CD8-positive, alpha-beta memory T cell (primary cell): Measurements from ENCODE around the gene ATF6. TPM values are rescaled to one million over a fixed set of nuclear protein-coding genes. Genes with fewer than 3 reads are reported as not detected.

Experiments
- CTCF ChIA-PET: fragments of 350-600 bp; sonication (Branson Sonifier 250); formaldehyde crosslinking; loops from one replicate; lab custom pipeline; 2021; ENCODE audit warnings: antibody characterized with exemption; lab: Charles Lee
- POLR2A ChIA-PET: fragments of 350-600 bp; sonication (Branson Sonifier 250); formaldehyde crosslinking; loops from one replicate; lab custom pipeline; 2021; ENCODE audit warnings: antibody characterized with exemption; lab: Charles Lee
- DNase-seq, 5 donors: peaks; one replicate each; pipeline versions ENCODE4 v3.0.0 to v3.0.0-alpha.2; 2020 to 2022; ENCODE audit warnings: mixed read lengths in 1 of 5
- H3K27ac ChIP-seq: one replicate; pipeline ENCODE4 v1.7.0; 2013; ENCODE audit warnings: low read depth, mild to moderate bottlenecking, low read length, moderate library complexity
- H3K27me3 ChIP-seq: 2 replicates; pipeline ENCODE4 v1.7.0; 2013; ENCODE audit warnings: low read length, mild to moderate bottlenecking; ENCODE audit not compliant: insufficient read depth, poor library complexity, severe bottlenecking
- H3K36me3 ChIP-seq: 2 replicates; pipeline ENCODE4 v1.7.0; 2013; ENCODE audit warnings: mild to moderate bottlenecking, low read length, moderate library complexity; ENCODE audit not compliant: insufficient read depth
- H3K4me1 ChIP-seq: 2 replicates; pipeline ENCODE4 v1.7.0; 2013; ENCODE audit warnings: mild to moderate bottlenecking, low read length, moderate library complexity; ENCODE audit not compliant: insufficient read depth
- H3K4me3 ChIP-seq: 2 replicates; pipeline ENCODE4 v1.7.0; 2013; ENCODE audit warnings: mild to moderate bottlenecking, low read length
- H3K9me3 ChIP-seq: 2 replicates; pipeline ENCODE4 v1.7.0; 2013; ENCODE audit warnings: mild to moderate bottlenecking, low read length
- H3K27ac Mint-ChIP-seq, 8 donors: one replicate each; pipeline ENCODE4 v1.8.0; 2020 to 2021; ENCODE audit warnings: mixed read lengths in 8 of 8, mild to moderate bottlenecking in 6 of 8, inconsistent platforms in 3 of 8, moderate library complexity in 3 of 8
- H3K27me3 Mint-ChIP-seq, 2 donors: one replicate each; pipeline ENCODE4 v1.8.0; 2020 to 2021; ENCODE audit warnings: mixed read lengths in 2 of 2, mild to moderate bottlenecking in 1 of 2, moderate library complexity in 1 of 2
- H3K36me3 Mint-ChIP-seq, 3 donors: one replicate each; pipeline ENCODE4 v1.8.0; 2020 to 2021; ENCODE audit warnings: mixed read lengths in 3 of 3, inconsistent platforms in 1 of 3, mild to moderate bottlenecking in 1 of 3
- H3K4me1 Mint-ChIP-seq, 3 donors: one replicate each; pipeline ENCODE4 v1.8.0; 2020 to 2021; ENCODE audit warnings: mixed read lengths in 3 of 3, inconsistent platforms in 1 of 3, mild to moderate bottlenecking in 1 of 3
- H3K4me3 Mint-ChIP-seq, 7 donors: one replicate each; pipeline ENCODE4 v1.8.0; 2020 to 2021; ENCODE audit warnings: mixed read lengths in 7 of 7, mild to moderate bottlenecking in 6 of 7, moderate library complexity in 4 of 7, inconsistent platforms in 2 of 7
- H3K9me3 Mint-ChIP-seq, 5 donors: one replicate each; pipeline ENCODE4 v1.8.0; 2020 to 2022; ENCODE audit warnings: mixed read lengths in 5 of 5, mild to moderate bottlenecking in 3 of 5, moderate library complexity in 2 of 5, inconsistent platforms in 1 of 5
- polyA plus RNA-seq: library from polyadenylated mRNA; unstranded; fragments of 300-500 nt; fragmentation: Illumina TruSeq; gene quantifications from one replicate; pipeline ENCODE4 v1.2.3, GENCODE V29; 2021
- total RNA-seq, 2 experiments: library from RNA; stranded (reverse); gene quantifications; one replicate each; pipeline ENCODE4 v1.2.3, GENCODE V29; 2021

Gene ATF6
- total and polyA plus RNA-seq, 3 experiments from 2014 or later: 14.7 to 22.8 (median 22.4) TPM

DNA sequence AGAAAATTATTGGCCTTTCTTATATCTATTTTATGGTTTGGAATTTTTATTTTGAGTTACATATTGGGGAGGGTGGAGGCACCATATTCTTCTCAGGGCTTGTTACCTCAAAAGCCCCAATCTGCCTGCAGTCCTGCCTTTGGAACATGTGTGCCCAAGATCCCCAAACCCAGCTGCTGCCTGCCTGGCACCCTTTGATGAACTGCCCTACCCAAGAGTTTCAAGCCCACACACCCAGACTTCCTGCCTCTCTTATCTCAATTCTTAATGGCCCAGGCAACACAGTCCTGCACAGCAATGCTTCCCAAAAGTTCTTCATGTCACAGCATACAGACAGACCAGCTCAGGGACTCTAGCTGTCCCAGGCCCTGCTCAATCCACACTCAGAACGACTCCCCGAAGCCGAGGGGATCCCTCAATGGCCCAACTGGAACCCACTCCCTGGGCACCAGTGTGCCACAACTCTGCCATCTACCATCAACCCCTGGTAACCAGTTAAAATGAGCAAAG lies 238.4 kb downstream of the ATF6 start:
- Histone ChIP-seq H3K36me3 (no peaks in the 10 kb centered on the region), H3K27me3 (peaks cover 3% of the 10 kb centered on the region), H3K27ac (no peak overlapping the region), H3K4me3 (no peak overlapping the region), H3K4me1 (no peaks in the 10 kb centered on the region), H3K9me3 (no peaks in the 10 kb centered on the region)
- H3K27ac Mint-ChIP-seq: peak overlapping the region in 1 of 8 donors; percentile 24
- no peaks in the 10 kb centered on the region for H3K4me1 Mint-ChIP-seq
- no peak overlapping the region for H3K4me3 Mint-ChIP-seq
- ChIA-PET CTCF (no interaction called here), POLR2A (no interaction called here)
- DNase-seq: no peak
- H3K9me3 Mint-ChIP-seq: no peaks in the 10 kb centered on the region
- H3K36me3 Mint-ChIP-seq: no peaks in the 10 kb centered on the region
- peaks cover 10 to 38% of the 10 kb centered on the region in 2 donors for H3K27me3 Mint-ChIP-seq

DNA sequence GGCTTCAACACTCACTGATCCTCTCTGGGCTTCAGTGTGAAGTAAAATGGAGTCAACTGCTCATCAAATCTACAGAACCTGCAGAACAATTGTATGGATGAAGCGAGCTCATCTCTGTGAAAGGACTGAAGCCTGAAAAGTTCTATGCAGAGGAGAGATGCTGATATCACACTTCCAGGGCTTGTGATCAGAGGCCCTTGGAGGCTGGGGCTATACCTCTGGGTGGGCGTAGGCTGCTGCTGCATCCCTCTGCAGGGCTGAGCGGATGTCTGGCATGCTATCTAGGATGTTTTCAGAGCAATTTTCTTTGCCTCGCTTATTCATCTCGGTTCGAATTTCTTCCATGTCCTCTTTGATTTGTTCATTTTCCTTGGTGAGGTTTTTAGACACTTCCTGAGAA lies 240.0 kb downstream of the ATF6 start:
- Histone ChIP-seq H3K4me1 (no peaks in the 10 kb centered on the region), H3K27me3 (peaks cover 3% of the 10 kb centered on the region), H3K36me3 (no peaks in the 10 kb centered on the region), H3K4me3 (no peak overlapping the region), H3K27ac (no peak overlapping the region), H3K9me3 (no peaks in the 10 kb centered on the region)
- POLR2A ChIA-PET: no interaction called here
- H3K4me1 Mint-ChIP-seq: no peaks in the 10 kb centered on the region
- CTCF ChIA-PET: no interaction called here
- no peaks in the 10 kb centered on the region for H3K9me3 Mint-ChIP-seq
- H3K27ac Mint-ChIP-seq: peak overlapping the region in 1 of 8 donors; percentile 22
- H3K27me3 Mint-ChIP-seq: peaks cover 10 to 43% of the 10 kb centered on the region in 2 donors
- H3K4me3 Mint-ChIP-seq: no peak overlapping the region
- no peak for DNase-seq
- H3K36me3 Mint-ChIP-seq: no peaks in the 10 kb centered on the region

DNA sequence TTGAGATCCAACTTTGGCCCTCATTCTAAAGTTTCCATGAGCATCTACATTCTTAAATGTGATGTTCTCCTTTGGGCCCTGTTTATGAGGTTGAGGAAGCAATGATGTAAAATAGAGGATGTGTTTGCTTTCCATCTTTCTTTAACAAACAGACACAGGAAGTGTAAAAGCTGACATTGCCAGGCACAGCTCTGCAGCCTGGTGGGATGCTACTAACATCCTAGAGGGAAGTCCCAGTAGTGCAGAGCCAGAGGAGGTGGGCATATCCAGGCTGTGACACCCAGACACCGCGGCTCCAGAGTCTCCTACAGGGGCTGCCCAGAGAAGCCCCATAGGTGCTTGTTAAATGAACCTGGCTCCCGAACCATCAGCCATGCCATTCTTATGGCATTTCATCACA lies 241.3 kb downstream of the ATF6 start:
- Mint-ChIP-seq H3K27me3 (peaks cover 15 to 44% of the 10 kb centered on the region in 2 donors), H3K4me3 (no peak overlapping the region), H3K4me1 (no peaks in the 10 kb centered on the region), H3K36me3 (no peaks in the 10 kb centered on the region), H3K27ac (no peak overlapping the region), H3K9me3 (no peaks in the 10 kb centered on the region)
- DNase-seq: no peak
- Histone ChIP-seq H3K36me3 (no peaks in the 10 kb centered on the region), H3K27me3 (no peaks in the 10 kb centered on the region), H3K9me3 (no peaks in the 10 kb centered on the region), H3K4me3 (no peak overlapping the region), H3K4me1 (no peaks in the 10 kb centered on the region), H3K27ac (no peak overlapping the region)
- CTCF ChIA-PET: no interaction called here
- POLR2A ChIA-PET: no interaction called here

DNA sequence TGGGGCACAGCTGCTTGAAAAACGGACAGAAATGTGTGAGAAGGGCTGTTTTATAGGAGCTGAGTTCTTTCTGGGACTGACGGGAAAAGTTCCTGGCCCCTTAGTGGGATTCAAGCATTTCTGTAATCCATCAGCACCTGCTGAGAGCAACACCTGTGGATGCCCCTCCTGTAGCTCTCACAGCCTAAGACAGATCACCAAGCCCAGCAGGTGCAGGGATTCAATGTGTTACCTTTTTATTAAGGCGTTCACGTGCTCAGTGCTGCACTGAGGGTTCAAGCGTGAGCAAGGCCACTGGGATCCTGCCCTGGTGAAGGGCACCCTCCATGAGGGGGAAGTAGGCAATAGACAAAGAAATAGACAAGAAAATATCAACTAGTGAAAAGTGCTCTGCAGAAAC lies 242.7 kb downstream of the ATF6 start:
- no peaks in the 10 kb centered on the region for H3K9me3 ChIP-seq
- ChIA-PET CTCF (no interaction called here), POLR2A (no interaction called here)
- no peak for DNase-seq
- no peak overlapping the region for H3K4me3 ChIP-seq
- no peaks in the 10 kb centered on the region for H3K36me3 ChIP-seq
- H3K27ac ChIP-seq: no peak overlapping the region
- H3K27me3 ChIP-seq: no peaks in the 10 kb centered on the region
- H3K4me1 ChIP-seq: no peaks in the 10 kb centered on the region
- Mint-ChIP-seq H3K27me3 (peaks cover 15 to 43% of the 10 kb centered on the region in 2 donors), H3K4me1 (no peaks in the 10 kb centered on the region), H3K9me3 (peaks cover 0 to 6% (median under 1%) of the 10 kb centered on the region in 5 donors), H3K27ac (no peak overlapping the region), H3K4me3 (no peak overlapping the region), H3K36me3 (no peaks in the 10 kb centered on the region)

DNA sequence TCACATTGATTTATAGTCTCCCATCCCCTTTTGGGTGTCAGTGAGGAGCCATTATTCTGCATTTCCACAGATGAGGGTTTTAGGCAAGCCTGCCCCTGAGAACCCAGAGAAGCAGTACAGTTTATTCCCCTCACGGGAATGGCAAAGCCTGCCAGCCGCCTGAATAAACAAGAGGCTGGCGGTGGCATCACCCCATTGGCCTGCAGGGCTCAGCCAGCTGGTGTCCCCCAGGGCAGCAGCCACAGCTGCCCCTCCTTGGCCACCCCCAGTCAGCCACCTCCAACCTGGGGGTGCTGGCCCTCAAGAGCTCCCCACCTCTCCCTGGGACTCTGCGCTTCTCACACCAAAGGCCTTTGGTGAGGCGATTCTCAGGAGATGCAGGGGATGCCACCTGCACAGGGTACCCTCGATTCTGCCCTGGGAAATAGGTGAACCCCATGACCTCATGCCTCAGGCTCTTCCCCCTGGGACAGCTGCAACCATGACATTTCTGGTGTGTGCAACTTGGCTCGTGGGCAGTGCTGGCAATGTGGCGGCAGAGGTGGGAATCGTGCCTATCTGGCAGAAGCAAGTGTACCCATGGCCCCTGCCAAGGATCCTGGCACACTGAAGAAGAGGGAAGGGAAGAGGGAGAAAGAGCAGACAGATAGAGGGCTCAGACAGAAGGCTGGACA lies 243.5 kb downstream of the ATF6 start:
- no peak overlapping the region for H3K27ac ChIP-seq
- ChIA-PET CTCF (no interaction called here), POLR2A (no interaction called here)
- H3K4me1 ChIP-seq: no peaks in the 10 kb centered on the region
- no peak for DNase-seq
- Mint-ChIP-seq H3K27ac (no peak overlapping the region), H3K9me3 (peaks cover 0 to 6% (median 3%) of the 10 kb centered on the region in 5 donors), H3K4me3 (no peak overlapping the region), H3K36me3 (no peaks in the 10 kb centered on the region), H3K27me3 (peaks cover 14 to 40% of the 10 kb centered on the region in 2 donors), H3K4me1 (no peaks in the 10 kb centered on the region)
- no peak overlapping the region for H3K4me3 ChIP-seq
- no peaks in the 10 kb centered on the region for H3K36me3 ChIP-seq
- H3K27me3 ChIP-seq: no peaks in the 10 kb centered on the region
- no peaks in the 10 kb centered on the region for H3K9me3 ChIP-seq

DNA sequence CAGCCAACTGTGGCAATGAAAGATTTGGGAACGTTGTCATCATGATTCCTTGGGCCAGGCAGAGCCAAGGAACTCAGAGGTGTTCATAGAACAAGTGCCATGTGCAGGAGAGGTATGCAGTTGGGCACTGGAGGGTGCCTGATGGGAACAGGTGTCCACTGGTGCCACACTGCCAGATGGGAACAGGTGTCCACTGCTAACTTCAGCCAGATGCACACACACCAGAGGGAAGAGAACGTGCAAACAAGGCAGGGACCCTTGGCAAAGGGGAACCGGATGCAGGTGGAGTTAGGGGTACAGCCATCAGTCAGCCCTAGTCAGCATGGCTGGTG lies 244.0 kb downstream of the ATF6 start:
- Mint-ChIP-seq H3K4me3 (no peak overlapping the region), H3K4me1 (no peaks in the 10 kb centered on the region), H3K27me3 (peaks cover 11 to 35% of the 10 kb centered on the region in 2 donors), H3K27ac (peak overlapping the region in 1 of 8 donors; percentile 74), H3K9me3 (peaks cover 0 to 6% (median 3%) of the 10 kb centered on the region in 5 donors), H3K36me3 (no peaks in the 10 kb centered on the region)
- Histone ChIP-seq H3K9me3 (no peaks in the 10 kb centered on the region), H3K27me3 (no peaks in the 10 kb centered on the region), H3K4me1 (no peaks in the 10 kb centered on the region), H3K27ac (no peak overlapping the region), H3K36me3 (no peaks in the 10 kb centered on the region), H3K4me3 (no peak overlapping the region)
- POLR2A ChIA-PET: no interaction called here
- no peak for DNase-seq
- CTCF ChIA-PET: no interaction called here

DNA sequence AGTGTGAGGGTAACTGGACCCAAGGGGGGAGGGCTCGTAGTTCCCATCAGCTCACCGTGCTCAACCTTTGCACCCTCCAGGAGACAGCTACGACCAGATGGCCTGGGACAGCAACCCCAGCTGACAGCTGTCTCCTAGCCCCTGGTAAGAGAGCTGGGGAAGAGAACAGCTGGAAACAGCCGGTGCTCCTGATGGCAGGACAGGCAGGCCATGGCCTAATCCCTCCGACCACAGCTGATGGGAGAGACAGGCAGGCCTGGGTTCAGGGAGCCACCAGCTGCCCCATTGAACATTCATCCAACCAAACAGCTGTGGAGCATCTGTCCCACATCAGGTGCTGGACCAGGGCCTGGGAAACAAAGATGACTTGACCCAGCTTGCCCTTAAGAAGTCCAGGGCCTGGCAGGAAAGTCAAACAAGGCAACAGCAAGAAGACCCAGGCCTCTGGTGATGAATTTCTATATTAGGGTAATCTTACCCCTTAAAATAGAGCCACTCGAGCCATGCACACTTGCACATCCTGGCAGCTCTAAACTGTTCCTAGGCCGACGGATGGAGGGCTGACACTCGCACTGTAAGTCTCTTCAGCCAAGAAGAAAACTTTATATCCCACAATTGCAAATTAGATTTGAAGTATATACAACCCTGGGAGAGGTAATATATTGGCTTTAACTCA lies 245.4 kb downstream of the ATF6 start:
- Histone ChIP-seq H3K36me3 (no peaks in the 10 kb centered on the region), H3K27me3 (no peaks in the 10 kb centered on the region), H3K4me1 (no peaks in the 10 kb centered on the region), H3K27ac (no peak overlapping the region), H3K4me3 (no peak overlapping the region), H3K9me3 (no peaks in the 10 kb centered on the region)
- peaks cover 0 to 6% (median 3%) of the 10 kb centered on the region in 5 donors for H3K9me3 Mint-ChIP-seq
- H3K27ac Mint-ChIP-seq: no peak overlapping the region
- no peak overlapping the region for H3K4me3 Mint-ChIP-seq
- ChIA-PET POLR2A (no interaction called here), CTCF (no interaction called here)
- peaks cover 11 to 34% of the 10 kb centered on the region in 2 donors for H3K27me3 Mint-ChIP-seq
- H3K4me1 Mint-ChIP-seq: no peaks in the 10 kb centered on the region
- no peak for DNase-seq
- no peaks in the 10 kb centered on the region for H3K36me3 Mint-ChIP-seq

DNA sequence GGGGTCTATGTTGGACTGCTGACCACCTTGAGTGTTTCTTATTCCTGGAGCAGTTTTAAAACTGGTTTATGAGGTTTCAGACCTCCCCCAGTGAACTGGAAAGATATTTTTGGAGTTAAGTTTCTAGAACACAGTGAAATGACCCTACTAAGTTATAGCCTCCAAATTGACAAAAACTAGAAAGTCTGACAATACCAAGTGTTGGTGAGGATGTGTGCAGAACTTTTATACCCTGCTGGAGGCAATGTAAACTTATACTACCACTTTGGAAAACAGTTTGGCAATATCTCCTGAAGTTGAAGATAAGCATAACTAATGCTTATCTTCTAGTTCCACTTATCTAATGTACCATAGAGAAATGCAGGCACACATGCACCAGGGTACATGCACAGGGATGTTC lies 247.2 kb downstream of the ATF6 start:
- CTCF ChIA-PET: no interaction called here
- no peak for DNase-seq
- no peak overlapping the region for H3K27ac Mint-ChIP-seq
- H3K27me3 Mint-ChIP-seq: peaks cover 7 to 22% of the 10 kb centered on the region in 2 donors
- no peak overlapping the region for H3K27ac ChIP-seq
- H3K4me3 Mint-ChIP-seq: no peak overlapping the region
- H3K4me3 ChIP-seq: no peak overlapping the region
- peaks cover under 1% of the 10 kb centered on the region for H3K27me3 ChIP-seq
- no peaks in the 10 kb centered on the region for H3K4me1 Mint-ChIP-seq
- H3K36me3 ChIP-seq: no peaks in the 10 kb centered on the region
- peaks cover 0 to 6% (median 3%) of the 10 kb centered on the region in 5 donors for H3K9me3 Mint-ChIP-seq
- POLR2A ChIA-PET: no interaction called here
- no peaks in the 10 kb centered on the region for H3K36me3 Mint-ChIP-seq
- no peaks in the 10 kb centered on the region for H3K9me3 ChIP-seq
- H3K4me1 ChIP-seq: no peaks in the 10 kb centered on the region
